GM21576 (cell line): ENCODE results near the gene PTPN4.
"Not testable (repeated sequence)": the region's sequence is repeated elsewhere in the genome, so short reads cannot be mapped to it uniquely, and the experiment has no call there.

Source experiments
- ATAC-seq: cut with Tn5 transposase; IDR thresholded peaks from one replicate; pipeline ENCODE4 v1.9.1; 2021; ENCODE audit warnings: mild to moderate bottlenecking, moderate library complexity; ENCODE audit not compliant: unreplicated experiment

The PTPN4 gene

GRCh38 chr2:119937680-119938079 is 178.0 kb downstream of the PTPN4 start:
- ATAC-seq: no peak

- no peak for ATAC-seq
Measured at GRCh38 chr2:119939915-119940314, 180.2 kb downstream of the PTPN4 start.

GRCh38 chr2:119940856-119941255 is 181.1 kb downstream of the PTPN4 start:
- no peak for ATAC-seq

GRCh38 chr2:119941388-119941787 is 181.7 kb downstream of the PTPN4 start:
- no peak for ATAC-seq

- no peak for ATAC-seq
Measured at GRCh38 chr2:119941981-119942513, 182.3 kb downstream of the PTPN4 start.

GRCh38 chr2:119943058-119943457 is 183.3 kb downstream of the PTPN4 start:
- ATAC-seq: no peak

- no peak for ATAC-seq
Measured at GRCh38 chr2:119947535-119947934, 187.8 kb downstream of the PTPN4 start.

GRCh38 chr2:119950966-119951365 is 191.2 kb downstream of the PTPN4 start:
- no peak for ATAC-seq

GRCh38 chr2:119958670-119959268 is 199.0 kb downstream of the PTPN4 start:
- ATAC-seq: no peak

- ATAC-seq: no peak
Measured at GRCh38 chr2:119960821-119961220, 201.1 kb downstream of the PTPN4 start.

- no peak for ATAC-seq
Measured at GRCh38 chr2:119981896-119982295, 222.2 kb downstream of the PTPN4 start.

GRCh38 chr2:119982506-119982905 is 222.8 kb downstream of the PTPN4 start:
- ATAC-seq: no peak

GRCh38 chr2:119983108-119983507 is 223.4 kb downstream of the PTPN4 start:
- ATAC-seq: no peak

- ATAC-seq: no peak
Measured at GRCh38 chr2:119996148-119996547, 236.4 kb downstream of the PTPN4 start.

- not testable (repeated sequence) for ATAC-seq
Measured at GRCh38 chr2:119996896-119997891, 237.5 kb downstream of the PTPN4 start.

- no peak for ATAC-seq
Measured at GRCh38 chr2:120001471-120001870, 241.7 kb downstream of the PTPN4 start.

GRCh38 chr2:120004254-120004653 is 244.5 kb downstream of the PTPN4 start:
- ATAC-seq: no peak

- peak; percentile 90 for ATAC-seq
Measured at GRCh38 chr2:120005834-120006521, 246.3 kb downstream of the PTPN4 start.

GRCh38 chr2:120007851-120008250 is 248.1 kb downstream of the PTPN4 start:
- no peak for ATAC-seq

- ATAC-seq: no peak
Measured at GRCh38 chr2:120012363-120012762, 252.6 kb downstream of the PTPN4 start.
